Measurements from ENCODE around the gene ARHGEF1. TPM values are rescaled to one million over a fixed set of nuclear protein-coding genes. Genes with fewer than 3 reads are reported as not detected.

ARHGEF1 gene
- total RNA-seq, 1 donor from 2014 or later = 78.8 TPM

DNA sequence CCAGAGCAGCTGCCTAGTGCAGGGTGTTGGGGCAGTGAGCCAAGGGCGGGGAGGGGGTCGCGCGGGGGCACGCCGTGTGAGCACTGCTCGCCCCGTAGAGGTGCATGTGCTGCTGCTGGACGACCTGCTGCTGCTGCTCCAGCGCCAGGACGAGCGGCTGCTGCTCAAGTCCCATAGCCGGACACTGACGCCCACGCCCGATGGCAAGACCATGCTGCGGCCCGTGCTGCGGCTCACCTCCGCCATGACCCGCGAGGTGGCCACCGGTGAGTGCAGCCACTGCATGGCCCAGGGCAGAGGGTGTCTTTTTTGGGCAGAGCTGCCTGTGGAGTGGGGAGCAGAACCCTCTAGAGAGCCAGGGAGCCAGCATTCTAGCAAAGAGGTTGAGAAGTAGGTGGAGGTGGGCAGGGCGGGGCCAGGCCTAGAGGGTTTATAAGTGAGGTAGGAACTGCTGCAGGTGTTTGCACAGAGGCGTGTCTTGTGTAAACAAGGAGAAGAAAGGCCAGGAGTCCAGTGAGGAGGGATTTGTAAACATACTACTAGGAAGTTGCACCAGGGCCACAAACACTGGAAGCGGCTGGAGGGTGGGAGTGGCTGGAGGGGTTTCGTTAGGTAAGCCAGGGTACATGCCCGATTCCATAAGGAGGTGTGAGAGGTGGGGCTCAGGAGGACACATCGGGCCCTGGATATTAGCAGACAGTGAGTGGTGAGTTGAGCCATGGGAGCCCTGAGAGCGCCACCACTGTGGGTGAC lies 21.3 kb downstream of the ARHGEF1 start:
- Mint-ChIP-seq H3K36me3 (peaks cover 23% of the 10 kb centered on the region), H3K9me3 (no peaks in the 10 kb centered on the region), H3K4me1 (no peaks in the 10 kb centered on the region), H3K4me3 (no peak overlapping the region), H3K27ac (no peak overlapping the region), H3K27me3 (ENCODE audit: low read depth) (peaks cover 4% of the 10 kb centered on the region)
- no peak for TF ChIP-seq CTCF (IDR thresholded peaks at IDR 0.05; ENCODE audit: unreplicated experiment)
- DNase-seq (ENCODE audit: low spot score in 2 of 2, unreplicated experiment in 2 of 2) = no peak

- no peaks in the 10 kb centered on the region for H3K9me3 Mint-ChIP-seq
These were observed 22.5 kb downstream of the ARHGEF1 start for GRCh38 chr19:41905273-41906002.

DNA sequence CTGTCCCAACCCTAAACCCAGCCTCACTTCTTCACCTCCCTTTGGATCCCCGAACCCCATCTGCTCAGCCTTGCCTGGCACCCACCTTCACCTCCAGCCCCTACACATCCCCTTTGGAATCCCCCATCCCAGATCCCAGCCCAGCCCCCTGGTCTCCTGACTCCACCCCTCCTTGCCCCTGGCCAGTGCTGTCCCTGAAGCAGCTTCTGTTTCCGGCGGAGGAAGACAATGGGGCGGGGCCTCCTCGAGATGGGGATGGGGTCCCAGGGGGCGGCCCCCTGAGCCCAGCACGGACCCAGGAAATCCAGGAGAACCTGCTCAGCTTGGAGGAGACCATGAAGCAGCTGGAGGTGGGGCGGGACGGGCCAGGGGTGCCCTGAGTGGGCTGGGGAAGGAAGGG lies 23.3 kb downstream of the ARHGEF1 start:
- H3K9me3 Mint-ChIP-seq = no peaks in the 10 kb centered on the region
- peaks cover 23% of the 10 kb centered on the region for H3K36me3 Mint-ChIP-seq
- no peaks in the 10 kb centered on the region for H3K4me1 Mint-ChIP-seq
- no peak overlapping the region for H3K4me3 Mint-ChIP-seq
- no peak for TF ChIP-seq CTCF (IDR thresholded peaks at IDR 0.05; ENCODE audit: unreplicated experiment)
- peaks cover 23% of the 10 kb centered on the region for H3K27me3 Mint-ChIP-seq (ENCODE audit: low read depth)
- no peak for DNase-seq (ENCODE audit: low spot score in 2 of 2, unreplicated experiment in 2 of 2)
- no peak overlapping the region for H3K27ac Mint-ChIP-seq

More at GRCh38 chr19:41905273-41906002, 22.5 kb downstream of the ARHGEF1 start:
- no peak for TF ChIP-seq CTCF (IDR thresholded peaks at IDR 0.05; ENCODE audit: unreplicated experiment)
- DNase-seq (ENCODE audit: low spot score in 2 of 2, unreplicated experiment in 2 of 2) = no peak
- Mint-ChIP-seq H3K36me3 (peaks cover 23% of the 10 kb centered on the region), H3K4me3 (no peak overlapping the region), H3K27me3 (ENCODE audit: low read depth) (peaks cover 15% of the 10 kb centered on the region), H3K27ac (no peak overlapping the region), H3K4me1 (no peaks in the 10 kb centered on the region)

- Mint-ChIP-seq H3K36me3 (peaks cover 19% of the 10 kb centered on the region), H3K27me3 (ENCODE audit: low read depth) (peaks cover 31% of the 10 kb centered on the region), H3K9me3 (no peaks in the 10 kb centered on the region), H3K4me3 (no peak overlapping the region), H3K4me1 (no peaks in the 10 kb centered on the region), H3K27ac (peak overlapping the region; percentile 43)
- TF ChIP-seq CTCF (IDR thresholded peaks at IDR 0.05; ENCODE audit: unreplicated experiment) = no peak
- no peak for DNase-seq (ENCODE audit: low spot score in 2 of 2, unreplicated experiment in 2 of 2)
These were observed 24.1 kb downstream of the ARHGEF1 start for GRCh38 chr19:41906916-41907680.

DNA sequence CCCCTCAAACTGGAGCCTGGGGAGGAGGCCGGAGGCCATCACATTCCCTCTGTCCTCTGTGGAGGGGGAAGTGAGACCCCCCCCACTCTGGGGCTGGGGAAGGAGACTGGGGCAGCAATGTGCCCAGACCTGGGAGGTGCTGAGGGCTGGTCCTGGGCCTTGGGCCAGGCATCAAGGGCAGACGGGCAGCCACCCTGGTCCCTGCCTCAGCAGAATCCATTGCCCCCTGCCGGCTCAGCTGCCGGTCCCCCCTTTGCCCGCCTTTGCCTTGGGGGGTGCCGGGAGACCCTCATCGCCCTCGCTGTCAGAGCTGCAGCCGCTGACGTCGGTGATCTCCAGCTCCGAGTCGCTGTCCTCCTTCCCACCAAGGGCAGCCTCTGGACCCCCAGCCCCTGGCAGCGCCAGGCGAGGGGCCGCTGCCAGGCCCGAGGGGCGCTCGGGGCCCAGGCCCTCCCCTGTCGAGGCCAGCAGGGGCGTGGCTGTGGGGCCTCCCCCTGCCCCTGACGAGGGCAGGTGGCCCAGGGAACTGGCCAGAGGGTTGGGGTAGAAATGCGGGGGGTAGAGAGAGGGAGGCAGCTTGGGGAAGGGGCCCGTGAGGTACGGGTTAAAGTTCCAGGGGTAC lies 25.1 kb downstream of the ARHGEF1 start:
- Mint-ChIP-seq H3K27me3 (ENCODE audit: low read depth) (peaks cover 41% of the 10 kb centered on the region), H3K36me3 (peaks cover 19% of the 10 kb centered on the region), H3K9me3 (no peaks in the 10 kb centered on the region), H3K4me3 (no peak overlapping the region), H3K4me1 (no peaks in the 10 kb centered on the region), H3K27ac (no peak overlapping the region)
- no peak for TF ChIP-seq CTCF (IDR thresholded peaks at IDR 0.05; ENCODE audit: unreplicated experiment)
- no peak for DNase-seq (ENCODE audit: low spot score in 2 of 2, unreplicated experiment in 2 of 2)

Data from mesothelial cell of epicardium (in vitro differentiated cells).